ENCODE data around the gene IGFBP4. TPM values are rescaled to one million over a fixed set of nuclear protein-coding genes. Genes with fewer than 3 reads are reported as not detected.

Gene IGFBP4
- total and polyA plus RNA-seq, 7 donors, result 44.2 to 106 (median 65.1) TPM

- DNase-seq, result no peak
- intact Hi-C loops (cut with DNase I), result no loop called here
- no peaks in the 10 kb centered on the region for H3K9me3 ChIP-seq
- no peak overlapping the region for H3K4me3 ChIP-seq
- H3K4me1 ChIP-seq, result no peaks in the 10 kb centered on the region
- H3K36me3 ChIP-seq (ENCODE audit: insufficient read depth in 1 of 2, low read depth in 1 of 2), result no peaks in the 10 kb centered on the region
- ATAC-seq, result peak in 1 of 4 donors; percentile 3
- no peak for TF ChIP-seq CTCF (IDR thresholded peaks at IDR 0.05)
- 77 to 82% (median 79%) methylated on average over 12 of the region's 12 CpGs for WGBS, 3 donors
- peak overlapping the region; percentile 27 for H3K27ac ChIP-seq
- H3K27me3 ChIP-seq (ENCODE audit: insufficient read depth in 3 of 3, low read length in 2 of 3), result no peaks in the 10 kb centered on the region
These were observed 43.5 kb downstream of the IGFBP4 start for GRCh38 chr17:40486522-40487370.

DNA sequence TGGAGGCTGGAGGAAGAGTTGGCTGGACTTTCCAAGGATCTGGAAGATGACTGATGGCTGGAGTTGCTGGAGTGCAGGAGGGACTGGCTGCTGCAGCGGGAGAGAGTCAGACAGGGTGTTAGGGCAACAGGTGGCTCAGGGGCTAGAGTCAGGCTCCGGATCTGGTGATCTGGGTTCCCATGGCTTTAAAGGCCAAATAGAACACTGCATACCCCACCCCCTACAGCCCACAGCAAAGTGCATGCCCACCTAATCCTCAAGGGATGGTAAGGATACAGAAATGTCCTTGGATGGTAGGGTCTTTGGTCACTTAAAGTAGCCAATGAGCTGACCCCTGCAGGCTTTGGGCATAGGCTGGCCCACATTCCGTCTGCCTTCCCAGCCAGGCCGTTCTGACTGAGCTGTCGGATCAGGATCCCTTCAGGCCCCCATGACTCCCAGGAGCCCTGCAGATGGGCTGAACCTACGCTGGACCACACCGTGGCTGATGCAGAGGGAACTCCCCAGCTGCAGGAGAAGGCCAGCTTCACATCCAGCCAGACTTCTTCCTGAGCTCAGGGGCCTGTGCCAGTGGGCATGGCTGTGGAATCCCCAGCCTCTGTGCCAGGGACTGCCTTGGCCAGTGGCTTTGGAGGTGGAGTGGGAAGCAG, 44.2 kb downstream of the IGFBP4 start:
- H3K4me3 ChIP-seq, result no peak overlapping the region
- WGBS, 3 donors, result 32 to 55% (median 36%) methylated on average over 7 of the region's 7 CpGs
- no peaks in the 10 kb centered on the region for H3K9me3 ChIP-seq
- H3K27ac ChIP-seq, result no peak overlapping the region
- ATAC-seq, result peak; percentile 39 to 53 (median 42)
- intact Hi-C loops (cut with DNase I), result no loop called here
- no peaks in the 10 kb centered on the region for H3K27me3 ChIP-seq (ENCODE audit: insufficient read depth in 3 of 3, low read length in 2 of 3)
- H3K36me3 ChIP-seq (ENCODE audit: insufficient read depth in 1 of 2, low read depth in 1 of 2), result no peaks in the 10 kb centered on the region
- TF ChIP-seq CTCF (IDR thresholded peaks at IDR 0.05), result no peak
- no peaks in the 10 kb centered on the region for H3K4me1 ChIP-seq
- DNase-seq, result peak in 1 of 2 donors; percentile 57

DNA sequence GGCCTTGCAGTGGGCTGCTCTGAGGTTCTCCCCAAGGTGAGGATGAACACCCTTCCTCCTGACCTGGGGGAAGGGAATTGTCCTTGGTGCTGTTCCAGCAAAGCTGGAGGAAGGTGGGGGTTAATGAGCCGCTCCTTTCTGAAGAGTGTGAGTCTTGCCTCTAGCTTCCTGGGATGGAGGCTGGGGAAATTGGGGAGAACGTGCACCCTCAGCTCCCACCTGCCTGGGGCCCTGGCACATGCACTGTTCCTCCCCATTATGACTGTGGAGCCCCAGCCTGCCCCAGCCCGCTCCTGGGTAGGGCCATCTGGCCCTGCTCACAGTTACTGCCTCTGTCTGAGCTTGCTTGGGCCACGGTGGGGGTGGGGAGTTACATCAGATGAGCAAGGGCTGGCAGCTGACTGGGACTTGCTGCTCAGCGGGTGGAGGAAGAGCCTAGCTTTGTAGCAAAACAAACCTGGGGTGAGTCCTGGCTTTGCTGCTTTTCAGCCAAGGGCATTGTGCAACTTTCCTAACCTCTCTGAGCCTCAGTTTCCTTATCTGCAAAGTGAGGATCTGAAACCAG, 47.1 kb downstream of the IGFBP4 start:
- Histone ChIP-seq H3K4me3 (no peak overlapping the region), H3K4me1 (no peaks in the 10 kb centered on the region), H3K27ac (no peak overlapping the region), H3K9me3 (no peaks in the 10 kb centered on the region), H3K27me3 (ENCODE audit: insufficient read depth in 3 of 3, low read length in 2 of 3) (no peaks in the 10 kb centered on the region), H3K36me3 (ENCODE audit: insufficient read depth in 1 of 2, low read depth in 1 of 2) (no peaks in the 10 kb centered on the region)
- no peak for TF ChIP-seq CTCF (IDR thresholded peaks at IDR 0.05)
- intact Hi-C loops (cut with DNase I), result no loop called here
- DNase-seq, result peak; percentile 65 to 68
- WGBS, 3 donors, result 55 to 59% (median 57%) methylated on average over 5 of the region's 5 CpGs
- ATAC-seq, result peak in 2 of 4 donors; percentile 22 to 24

DNA sequence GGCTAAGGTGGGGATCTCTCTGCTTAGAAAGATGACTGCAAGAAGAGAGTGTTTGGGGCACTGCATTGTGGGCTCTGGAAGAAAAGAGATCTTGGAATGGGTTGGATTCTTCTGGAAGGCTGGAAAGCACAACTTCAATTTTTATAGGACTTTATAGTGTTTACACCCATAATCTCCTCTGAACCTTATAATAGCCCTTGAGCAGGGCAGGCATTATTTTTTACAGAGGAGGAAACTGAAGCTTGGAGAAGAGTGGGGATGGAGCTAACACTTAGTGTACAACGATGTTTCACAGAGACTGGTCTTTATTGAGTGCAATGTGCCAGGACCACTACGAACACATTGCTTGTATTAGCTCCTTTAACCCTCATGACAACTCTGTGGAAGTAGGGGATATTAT, 47.7 kb downstream of the IGFBP4 start:
- 76 to 87% (median 85%) methylated on average over 2 of the region's 2 CpGs for WGBS, 3 donors
- TF ChIP-seq CTCF (IDR thresholded peaks at IDR 0.05), result no peak
- Histone ChIP-seq H3K36me3 (ENCODE audit: insufficient read depth in 1 of 2, low read depth in 1 of 2) (no peaks in the 10 kb centered on the region), H3K4me3 (no peak overlapping the region), H3K4me1 (no peaks in the 10 kb centered on the region), H3K9me3 (no peaks in the 10 kb centered on the region), H3K27ac (no peak overlapping the region), H3K27me3 (ENCODE audit: insufficient read depth in 3 of 3, low read length in 2 of 3) (no peaks in the 10 kb centered on the region)
- intact Hi-C loops (cut with DNase I), result no loop called here
- DNase-seq (no peak), ATAC-seq (no peak)

All from psoas muscle (tissue), 8 donors.